ENCODE data around the gene TGM6. TPM values are rescaled to one million over a fixed set of nuclear protein-coding genes. Genes with fewer than 3 reads are reported as not detected.

TGM6 gene
- total RNA-seq, 1 donor, result not detected

- DNase-seq (ENCODE audit: low read depth), result no peak
- no peak for TF ChIP-seq CTCF (IDR thresholded peaks at IDR 0.05; ENCODE audit: insufficient read depth, low read depth, low read length)
These were observed 84.4 kb downstream of the TGM6 start for GRCh38 chr20:2465100-2465499.

GRCh38 chr20:2467412-2467811 is 86.7 kb downstream of the TGM6 start:
- TF ChIP-seq CTCF (IDR thresholded peaks at IDR 0.05; ENCODE audit: insufficient read depth, low read depth, low read length), result no peak
- DNase-seq (ENCODE audit: low read depth), result no peak
- H3K4me3 ChIP-seq (ENCODE audit: low read depth, low read length), result no peak overlapping the region

More at GRCh38 chr20:2465100-2465499, 84.4 kb downstream of the TGM6 start:
- no peak overlapping the region for H3K4me3 ChIP-seq (ENCODE audit: low read depth, low read length)

GRCh38 chr20:2468581-2469407 is 88.1 kb downstream of the TGM6 start:
- DNase-seq (ENCODE audit: low read depth), result peak; percentile 33
- TF ChIP-seq CTCF (IDR thresholded peaks at IDR 0.05; ENCODE audit: insufficient read depth, low read depth, low read length), result no peak
- peak overlapping the region; percentile 84 for H3K4me3 ChIP-seq (ENCODE audit: low read depth, low read length)

- no peak for TF ChIP-seq CTCF (IDR thresholded peaks at IDR 0.05; ENCODE audit: insufficient read depth, low read depth, low read length)
- peak; percentile 64 for DNase-seq (ENCODE audit: low read depth)
- peak overlapping the region; percentile 84 for H3K4me3 ChIP-seq (ENCODE audit: low read depth, low read length)
These were observed 89.3 kb downstream of the TGM6 start for GRCh38 chr20:2469991-2470422.

- H3K4me3 ChIP-seq (ENCODE audit: low read depth, low read length), result peak within 1 kb of the TSS; percentile 84
- DNase-seq (ENCODE audit: low read depth), result peak; percentile 100
- no peak for TF ChIP-seq CTCF (IDR thresholded peaks at IDR 0.05; ENCODE audit: insufficient read depth, low read depth, low read length)
These were observed 89.9 kb downstream of the TGM6 start, which contains the start of gene SNRPB for GRCh38 chr20:2470423-2471193. Gene SNRPB, minus strand, starts transcription at chr20:2470789. Its CDS starts 99 bp downstream, at chr20:2470690.

- H3K4me3 ChIP-seq (ENCODE audit: low read depth, low read length), result no peak overlapping the region
- no peak for TF ChIP-seq CTCF (IDR thresholded peaks at IDR 0.05; ENCODE audit: insufficient read depth, low read depth, low read length)
- peak; percentile 93 for DNase-seq (ENCODE audit: low read depth)
These were observed 92.8 kb downstream of the TGM6 start for GRCh38 chr20:2473516-2473915.
